Suprapubic skin (tissue), 3 donors: ENCODE results near the gene IFI35.

Source experiments
- CTCF ChIP-seq, 2 donors: fragments of 200-600 bp in 1 of 2; fragments of 450-650 bp in 1 of 2; sonication (generic) in 1 of 2; IDR thresholded peaks; one replicate each; pipeline ENCODE4 v1.5.1; 2016 to 2019; ENCODE audit warnings: antibody characterized with exemption in 2 of 2, mild to moderate bottlenecking in 1 of 2, moderate library complexity in 1 of 2
- POLR2A ChIP-seq, 2 donors: fragments of 450-650 bp; IDR thresholded peaks; one replicate each; pipeline ENCODE4 v1.6.1; 2017; ENCODE audit warnings: antibody characterized with exemption in 2 of 2, mild to moderate bottlenecking in 2 of 2, moderate library complexity in 2 of 2

GRCh38 chr17:43013296-43013695 lies 6.7 kb downstream of the IFI35 start:
- TF ChIP-seq CTCF (IDR thresholded peaks at IDR 0.05) (no peak), POLR2A (IDR thresholded peaks at IDR 0.05) (no peak)
